Middle frontal gyrus (tissue), 1 donor: Measurements from ENCODE around the gene RITA1.
"Not testable (repeated sequence)": the region's sequence is repeated elsewhere in the genome, so short reads cannot be mapped to it uniquely, and the experiment has no call there.

Experiments
- DNase-seq: peaks from one replicate; pipeline ENCODE4 v3.0.0-alpha.2; 2015; ENCODE audit warnings: low spot score; ENCODE audit errors: extremely low spot score

The RITA1 gene, protein sequence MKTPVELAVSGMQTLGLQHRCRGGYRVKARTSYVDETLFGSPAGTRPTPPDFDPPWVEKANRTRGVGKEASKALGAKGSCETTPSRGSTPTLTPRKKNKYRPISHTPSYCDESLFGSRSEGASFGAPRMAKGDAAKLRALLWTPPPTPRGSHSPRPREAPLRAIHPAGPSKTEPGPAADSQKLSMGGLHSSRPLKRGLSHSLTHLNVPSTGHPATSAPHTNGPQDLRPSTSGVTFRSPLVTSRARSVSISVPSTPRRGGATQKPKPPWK

DNA sequence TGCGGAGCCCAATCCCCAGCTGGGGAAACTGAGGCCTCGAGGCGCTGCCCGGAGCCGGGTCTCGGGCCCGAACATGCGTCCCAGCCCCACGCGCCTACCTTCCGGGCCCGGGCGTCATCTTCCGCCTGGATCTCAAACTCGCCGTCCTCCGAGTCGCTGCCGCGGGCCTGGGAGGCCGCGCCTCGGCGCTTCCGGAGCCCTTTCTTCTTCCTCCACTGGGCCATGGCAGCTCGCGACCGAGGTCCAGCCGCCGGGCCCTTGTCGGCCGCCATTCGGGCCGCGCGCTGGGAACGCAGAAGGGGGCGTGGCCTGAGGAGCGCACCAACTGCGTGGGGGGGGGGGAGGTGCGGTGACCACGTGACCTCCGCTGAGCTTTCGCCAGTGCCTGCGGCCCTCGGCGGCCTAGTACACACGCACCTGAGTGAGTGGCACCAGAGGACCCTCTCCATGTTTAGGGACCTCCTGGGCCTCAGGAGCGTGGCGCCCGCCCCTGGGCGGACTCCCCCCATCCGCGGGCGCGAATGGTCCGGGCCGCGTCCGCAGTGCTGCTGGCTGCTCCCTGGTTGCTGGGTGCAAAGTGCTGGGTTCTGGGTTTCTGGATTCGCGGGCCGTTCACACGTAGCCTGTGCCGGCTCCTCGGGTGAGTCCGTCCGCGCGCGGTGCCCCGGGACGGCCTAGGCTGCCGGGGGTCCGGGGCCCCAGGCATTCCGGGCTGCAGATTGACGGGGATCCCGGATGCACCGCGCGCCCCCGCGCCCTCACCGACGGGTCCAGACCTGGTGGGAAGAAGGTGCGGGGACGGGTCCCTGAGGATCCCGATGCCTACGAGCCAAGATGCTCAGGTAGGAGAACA is at the start of gene RITA1, which contains the start of gene DDX54:
Gene RITA1 (plus strand): TSS at position 542 of the 853 bp plus-strand sequence. CDS start 1,026 bp downstream, outside the sequence.
Gene DDX54 (minus strand): TSS at position 299 of the 853 bp plus-strand sequence. CDS start 27 bp downstream, at position 272.
- peak; percentile 42 for DNase-seq

DNA sequence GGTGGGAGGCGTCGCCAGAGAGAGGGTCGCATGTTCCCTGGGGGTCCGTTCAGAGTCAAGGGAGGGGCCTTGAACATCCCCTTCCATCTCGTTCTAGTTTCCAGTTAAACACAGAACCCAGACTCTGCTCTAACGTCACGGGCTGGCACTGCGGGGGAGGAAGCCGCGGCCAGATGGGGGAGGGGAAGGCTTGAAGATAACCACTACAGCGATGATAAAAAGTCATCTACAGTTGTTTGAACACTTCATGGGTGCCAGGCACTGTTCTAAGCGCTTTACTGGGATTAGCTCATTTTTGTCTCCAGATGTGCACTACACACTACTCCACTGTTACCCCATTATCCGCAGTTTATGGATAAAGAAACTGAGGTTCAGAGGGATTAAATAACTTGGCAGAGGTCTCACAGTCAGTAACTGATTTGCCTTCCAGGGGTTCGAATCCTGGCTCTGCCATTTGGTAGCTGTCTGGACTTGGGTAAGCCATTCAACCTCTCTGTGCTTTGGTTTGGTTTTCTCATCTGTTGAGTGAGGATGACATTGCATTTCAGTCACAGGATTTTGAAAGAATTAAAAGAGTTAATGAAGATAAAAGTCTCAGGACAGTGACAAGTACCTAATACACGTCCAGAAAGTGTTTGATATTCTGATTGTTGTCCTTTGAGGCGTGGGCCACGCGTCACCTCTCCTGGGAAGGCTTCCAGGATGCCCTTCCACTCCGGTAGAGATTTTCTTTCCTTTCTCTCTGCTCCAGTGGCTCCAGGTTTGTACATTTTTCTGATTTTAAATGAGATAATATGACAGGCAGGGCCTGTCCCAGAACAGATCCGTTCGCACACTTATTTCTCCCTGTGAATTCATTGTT is 49.2 kb upstream of the RITA1 start:
- DNase-seq = peak; percentile 58

DNA sequence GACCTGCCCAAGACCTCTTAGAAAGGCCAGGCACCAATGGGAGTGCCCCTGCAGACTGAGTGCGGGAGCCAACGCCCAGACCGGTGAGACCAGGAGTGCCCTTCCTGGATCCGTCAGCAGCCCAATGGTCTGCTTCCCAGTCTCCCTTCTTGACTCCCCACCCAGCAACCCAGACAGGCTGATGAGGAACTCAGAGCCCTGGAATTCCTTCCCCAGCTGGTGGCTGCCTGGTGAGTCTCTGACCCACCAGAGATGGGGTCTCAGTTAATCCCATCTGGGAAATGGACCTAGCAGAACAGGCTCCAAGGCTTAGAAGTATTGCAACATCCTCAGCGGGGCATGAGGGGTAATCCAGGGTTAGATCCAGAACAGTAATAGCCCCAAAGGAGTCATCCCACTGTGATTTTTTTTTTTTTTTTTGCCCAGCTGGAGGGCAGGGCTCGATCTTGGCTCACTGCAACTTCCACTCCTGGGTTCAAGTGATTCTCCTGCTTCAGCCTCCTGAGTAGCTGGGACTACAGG is 48.5 kb upstream of the RITA1 start:
- DNase-seq = no peak

DNA sequence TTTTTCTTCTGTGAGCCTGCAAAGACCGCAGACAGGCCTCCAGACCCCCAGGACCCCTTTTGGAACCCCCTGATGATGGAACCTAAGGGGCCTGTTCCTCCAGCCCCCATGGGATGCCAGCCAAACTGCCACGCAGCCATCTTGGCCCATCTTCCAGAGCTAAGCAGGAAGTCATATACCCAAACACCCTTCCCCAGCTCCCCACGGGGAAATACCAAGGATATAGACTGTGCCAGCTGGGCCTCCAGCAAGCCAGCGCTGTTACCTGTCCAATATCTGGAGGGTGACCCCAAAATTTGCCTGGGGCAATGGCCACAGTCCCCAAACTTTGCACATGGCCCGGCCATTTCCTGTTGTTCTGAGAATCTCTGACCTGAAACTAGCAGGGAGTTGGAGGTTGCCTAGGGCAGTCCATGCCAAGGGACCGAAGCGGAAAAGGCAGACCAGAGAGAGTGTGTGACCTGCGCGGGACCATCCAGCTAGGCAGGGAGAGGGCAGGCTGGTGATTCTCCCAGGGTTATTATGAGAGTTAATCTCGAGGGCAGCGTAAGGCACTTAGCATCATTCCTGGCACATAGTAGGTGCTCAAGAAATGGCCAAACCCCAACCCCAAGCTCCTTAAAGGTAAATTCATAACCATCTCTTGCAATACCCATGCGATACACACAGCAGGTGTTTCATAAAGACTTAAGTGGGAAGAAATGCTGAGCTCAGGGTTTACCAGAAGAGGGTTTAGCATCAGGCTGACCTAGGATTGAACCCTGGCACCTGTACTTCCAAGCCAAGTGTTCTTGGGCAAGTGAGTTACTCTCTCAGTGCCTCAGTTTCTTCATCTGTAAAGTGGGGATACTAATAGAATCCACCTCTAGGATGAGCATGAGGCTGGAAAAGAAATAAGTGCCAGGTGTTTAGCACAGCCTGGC is 47.4 kb upstream of the RITA1 start:
- DNase-seq = no peak

DNA sequence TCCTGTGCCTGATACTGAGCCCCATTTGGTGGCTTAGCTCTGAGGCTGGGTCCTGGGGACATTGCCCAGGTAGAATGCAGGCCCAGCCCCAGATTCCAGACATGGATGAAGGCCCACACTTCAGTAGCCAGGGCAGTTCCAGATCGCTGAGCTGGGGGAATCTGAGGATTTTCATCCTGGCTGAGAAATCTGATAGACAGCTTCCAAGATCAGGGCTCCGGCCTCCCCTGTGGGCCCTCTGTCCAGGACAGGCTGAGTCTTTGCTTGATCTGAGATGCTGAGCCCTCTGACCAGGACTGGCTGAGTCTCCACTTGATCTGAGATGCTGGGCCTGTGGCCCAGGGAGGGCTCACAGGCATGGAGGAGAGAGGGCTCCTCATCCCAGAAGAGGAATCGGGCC is 46.7 kb upstream of the RITA1 start:
- no peak for DNase-seq

DNA sequence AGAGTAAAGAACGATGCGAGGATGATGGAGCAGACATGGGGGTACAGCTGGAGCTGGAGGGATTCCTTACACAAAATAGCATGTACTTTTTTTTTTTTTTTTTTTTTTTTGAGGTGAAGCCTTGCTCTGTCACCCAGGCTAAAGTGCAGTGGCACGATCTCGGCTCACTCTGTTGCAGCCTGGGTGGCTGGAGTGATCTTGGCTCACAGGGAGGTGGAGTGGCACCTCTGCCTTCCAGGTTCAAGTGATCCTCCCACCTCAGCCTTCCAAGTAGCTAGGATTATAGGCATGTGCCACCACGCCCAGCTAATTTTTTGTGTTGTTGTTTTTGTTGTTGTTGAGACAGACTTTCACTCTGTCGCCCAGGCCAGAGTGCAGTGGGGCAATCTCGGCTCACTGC is 44.8 kb upstream of the RITA1 start:
- DNase-seq = no peak

DNA sequence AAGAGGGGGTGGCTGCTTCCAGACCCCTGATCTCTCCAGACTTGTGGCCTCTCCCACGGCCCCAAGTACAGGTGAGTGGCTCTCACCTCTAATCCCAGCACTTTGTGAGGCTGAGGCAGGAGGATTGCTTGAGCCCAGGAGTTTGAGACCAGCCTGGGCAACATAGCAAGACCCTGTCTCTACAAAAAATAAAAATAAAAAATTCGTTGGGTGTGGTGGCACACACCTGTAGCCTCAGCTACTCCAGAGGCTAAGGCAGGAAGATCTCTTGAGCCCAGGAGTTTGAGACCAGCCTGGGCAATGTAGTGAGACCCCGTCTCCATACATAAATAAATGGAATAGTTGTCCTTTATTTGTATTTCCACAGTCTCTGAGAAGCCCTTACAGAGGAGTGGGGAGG is 43.8 kb upstream of the RITA1 start:
- not testable (repeated sequence) for DNase-seq

DNA sequence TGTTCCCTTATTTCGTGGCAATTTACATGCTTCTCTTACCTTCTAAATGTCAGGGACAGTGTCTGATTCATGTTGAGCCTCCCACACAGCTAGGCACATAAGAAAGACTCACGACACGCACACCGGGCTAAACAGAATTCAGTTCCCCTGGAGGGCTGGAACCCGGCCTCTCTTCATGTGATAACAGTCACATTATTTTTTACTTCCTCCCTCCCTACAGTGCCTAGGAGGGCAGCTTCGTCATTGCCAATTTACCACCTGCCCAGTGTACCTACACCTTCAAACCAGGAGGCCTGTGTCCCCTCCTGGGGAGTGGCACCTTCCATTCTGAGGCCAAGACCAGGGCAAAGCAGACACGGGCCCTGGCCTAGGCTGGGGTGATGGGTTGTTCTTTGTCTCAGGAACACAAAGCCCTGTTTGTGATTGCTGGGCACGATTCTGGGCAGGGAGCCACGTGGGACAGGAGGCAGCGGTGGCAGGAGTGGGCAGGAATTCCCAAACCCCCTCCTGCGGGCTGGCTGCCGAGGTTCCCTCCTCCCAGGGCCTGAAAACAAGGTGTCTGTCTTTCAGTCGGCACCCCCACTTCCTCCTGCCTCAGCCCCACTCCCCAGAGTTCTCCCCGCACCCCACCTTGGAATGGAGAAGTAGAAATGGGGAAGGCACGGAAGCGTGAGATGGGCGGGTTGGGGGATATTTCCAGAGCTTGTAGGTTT is 43.2 kb upstream of the RITA1 start:
- peak; percentile 82 for DNase-seq

DNA sequence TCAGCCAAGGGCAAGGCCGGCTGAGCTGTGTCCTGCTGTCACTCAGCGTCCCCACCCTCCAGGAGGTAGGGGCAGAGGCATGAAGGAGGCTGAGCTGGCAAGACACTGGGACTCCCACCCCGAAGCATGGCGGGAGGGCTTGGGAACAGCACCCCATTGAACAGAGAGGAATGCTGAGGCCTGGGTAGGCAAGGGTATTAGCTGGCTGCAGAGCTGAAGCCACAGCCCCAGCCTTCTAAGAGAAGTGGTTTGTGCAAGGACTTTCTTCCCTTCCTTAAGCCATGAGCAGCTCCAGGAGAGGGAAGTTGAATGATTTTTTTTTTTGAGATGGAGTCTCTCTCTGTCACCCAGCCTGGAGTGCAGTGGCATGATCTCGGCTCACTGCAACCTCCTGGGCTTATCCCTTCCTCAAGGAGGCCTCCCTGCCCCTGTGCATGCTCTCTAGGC is 42.6 kb upstream of the RITA1 start:
- no peak for DNase-seq

DNA sequence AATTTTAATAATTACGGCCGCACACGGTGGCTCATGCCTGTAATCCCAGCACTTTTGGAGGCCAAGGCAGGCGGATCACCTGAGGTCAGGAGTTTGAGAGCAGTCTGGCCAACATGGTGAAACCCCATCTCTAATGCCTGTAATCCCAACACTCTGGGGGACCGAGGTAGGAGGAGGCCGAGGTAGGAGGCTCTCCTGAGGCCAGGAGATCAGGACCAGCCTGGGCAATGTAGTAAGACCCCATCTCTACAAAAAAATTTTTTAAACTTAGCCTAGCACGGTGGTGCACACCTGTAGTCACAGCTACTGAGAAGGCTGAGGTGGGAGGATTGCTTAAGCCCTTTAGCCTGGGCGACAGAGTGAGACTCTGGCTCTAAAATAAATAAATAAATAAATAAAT is 41.6 kb upstream of the RITA1 start:
- no peak for DNase-seq

DNA sequence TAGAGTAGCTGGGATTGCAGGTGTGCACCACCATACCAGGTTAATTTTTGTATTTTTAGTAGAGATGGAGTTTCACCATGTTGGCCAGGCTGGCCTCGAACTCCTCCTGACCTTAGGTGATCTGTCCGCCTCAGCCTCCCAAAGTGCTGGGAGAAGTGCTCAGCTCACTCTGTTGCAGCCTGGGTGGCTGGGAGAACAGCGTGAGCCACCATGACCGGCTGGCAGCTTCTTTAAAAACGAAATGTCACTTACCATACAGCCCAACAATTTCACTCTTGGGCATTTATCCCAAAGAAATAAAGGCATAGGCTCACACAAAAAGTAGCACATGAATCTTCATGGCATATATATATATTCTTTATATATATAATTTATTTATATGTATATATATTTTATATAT is 40.7 kb upstream of the RITA1 start:
- DNase-seq = no peak

DNA sequence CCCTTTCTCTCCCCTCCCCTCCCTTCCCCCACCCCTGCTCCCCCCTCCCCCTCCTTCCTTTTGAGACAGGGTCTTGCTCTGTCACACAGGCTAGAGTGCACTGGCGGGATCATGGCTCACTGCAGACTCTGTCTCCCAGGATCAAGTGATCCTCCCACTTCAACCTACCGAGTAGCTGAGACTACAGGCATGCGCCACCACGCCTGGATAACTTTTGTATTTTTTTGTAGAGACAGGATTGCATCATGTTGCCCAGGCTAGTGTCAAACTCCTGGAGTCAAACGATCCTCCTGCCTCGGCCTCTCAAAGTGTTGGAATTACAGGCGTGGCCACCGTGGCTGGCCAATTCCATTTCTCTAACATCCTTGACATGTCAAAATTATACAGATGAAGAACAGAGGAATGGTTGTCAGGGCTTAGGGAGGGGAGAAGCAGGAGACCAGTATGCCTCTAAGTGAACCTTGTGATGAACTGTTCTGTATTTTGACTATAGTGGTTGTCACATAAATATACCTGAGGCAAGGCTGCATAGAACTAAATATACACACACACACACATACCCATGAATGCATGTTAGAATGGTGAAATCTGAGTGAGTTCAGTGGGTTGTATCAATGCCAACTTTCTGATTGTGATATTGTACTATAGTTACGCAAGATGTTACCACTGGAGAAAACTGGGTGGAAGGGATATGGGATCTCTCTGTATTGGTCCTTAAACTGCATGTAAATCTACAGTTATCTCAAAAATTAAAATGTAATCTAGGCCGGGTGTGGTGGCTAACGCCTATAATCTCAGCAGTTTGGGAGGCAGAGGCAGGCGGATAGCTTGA is 39.6 kb upstream of the RITA1 start:
- DNase-seq = no peak

DNA sequence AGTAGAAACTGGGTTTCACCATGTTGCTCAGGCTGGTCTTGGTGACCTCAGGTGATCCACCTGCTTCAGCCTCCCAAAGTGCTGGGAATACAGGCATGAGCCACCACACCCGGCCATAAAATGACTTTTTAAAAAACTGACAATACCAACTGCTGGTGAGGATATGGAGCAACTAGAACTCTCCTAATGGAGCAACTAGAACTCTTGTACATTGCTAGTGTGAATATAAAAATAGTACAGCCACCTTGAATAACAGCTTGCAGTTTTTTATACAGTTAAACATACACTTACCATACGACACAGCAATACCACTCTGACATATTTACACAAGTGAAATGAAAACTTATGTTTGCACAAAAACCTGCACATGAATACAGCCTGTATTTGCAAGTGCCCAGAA is 38.5 kb upstream of the RITA1 start:
- no peak for DNase-seq

DNA sequence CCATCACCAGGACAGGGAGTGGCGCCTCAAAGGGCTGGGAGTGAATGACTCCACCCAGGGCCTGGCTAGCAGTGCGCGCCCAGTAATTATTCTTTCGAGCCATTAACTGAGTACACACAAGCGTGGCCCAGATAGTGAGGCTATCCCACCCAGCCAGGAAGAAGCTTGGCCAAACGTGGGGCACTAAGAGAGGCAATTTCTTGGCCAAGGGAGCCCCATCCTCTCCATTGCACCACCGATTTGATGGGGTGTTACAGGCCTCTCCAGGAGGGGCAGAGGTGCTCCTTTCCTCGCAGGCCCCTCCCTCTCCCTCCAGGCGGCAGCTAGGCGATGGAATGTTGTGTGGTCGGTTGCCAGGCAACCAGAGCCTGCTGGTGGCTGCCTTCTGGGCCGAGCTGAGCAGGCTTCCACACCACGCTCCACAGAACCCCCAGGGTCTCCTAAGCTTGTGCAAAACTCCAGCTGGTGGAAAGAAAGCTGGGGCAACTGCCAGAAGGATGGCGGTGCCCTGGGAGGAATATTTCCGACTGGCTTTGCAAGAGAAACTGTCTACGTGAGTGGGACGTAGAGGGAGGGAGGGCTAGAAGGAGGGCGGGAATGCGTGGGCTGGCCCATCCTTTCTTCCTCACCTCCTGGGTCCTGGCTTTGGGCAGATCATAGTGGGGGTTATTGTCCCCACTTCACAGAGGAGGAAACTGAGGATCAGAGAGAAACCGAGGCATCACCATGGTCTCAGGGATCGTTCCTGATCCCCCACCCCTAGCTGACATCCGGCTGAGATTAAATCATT is 36.0 kb upstream of the RITA1 start, which contains the start of gene CFAP73:
Gene CFAP73 (plus strand): TSS at position 364 of the 790 bp plus-strand sequence. CDS start 134 bp downstream, at position 498.
- DNase-seq = peak; percentile 60

DNA sequence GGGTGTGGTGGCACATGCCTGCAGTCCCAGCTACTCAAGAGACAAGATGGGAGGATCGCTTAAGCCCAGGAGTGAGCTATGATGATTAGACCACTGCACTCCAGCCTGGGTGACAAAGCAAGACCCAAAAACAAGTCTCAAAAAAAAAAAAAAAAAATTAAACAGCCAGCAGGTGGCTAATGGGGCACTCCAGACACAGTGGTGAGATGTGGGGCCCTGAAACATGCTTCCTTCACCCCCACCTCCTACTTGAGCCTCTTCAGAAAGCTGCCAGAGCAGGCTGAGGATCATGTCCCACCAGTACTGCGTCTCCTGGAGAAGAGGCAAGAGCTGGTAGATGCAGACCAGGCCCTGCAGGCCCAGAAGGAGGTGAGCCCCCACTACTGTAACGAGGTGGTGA is 33.9 kb upstream of the RITA1 start:
- DNase-seq = no peak

DNA sequence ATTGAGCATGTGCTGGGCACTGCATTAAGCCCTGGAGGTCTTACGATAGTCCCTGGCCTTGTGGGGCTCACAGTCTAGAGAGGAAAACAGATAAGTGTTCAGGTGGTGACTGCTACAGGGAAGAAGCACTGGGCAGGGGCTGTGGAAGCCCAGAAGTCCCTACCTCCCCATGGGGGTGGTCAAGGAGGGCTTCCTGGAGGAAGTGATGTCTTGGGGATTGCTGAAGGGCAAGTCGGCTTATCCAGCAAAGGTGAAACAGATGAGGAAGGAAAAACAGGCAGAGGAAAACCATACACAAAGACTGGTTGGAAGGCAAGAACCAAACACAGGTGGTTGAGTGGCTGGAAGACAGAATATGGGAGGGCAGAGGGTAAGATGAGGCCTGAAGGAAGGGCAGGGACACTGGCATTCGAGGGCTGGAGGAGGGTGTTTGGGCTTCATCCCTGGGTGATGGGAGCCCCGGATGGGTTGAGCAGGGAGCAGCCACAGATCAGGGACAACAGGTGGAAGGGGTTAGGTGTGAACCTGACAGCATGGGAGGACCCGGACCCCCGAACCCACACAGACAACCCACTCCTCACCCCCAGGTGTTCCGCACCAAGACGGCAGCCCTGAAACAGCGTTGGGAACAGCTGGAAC is 33.2 kb upstream of the RITA1 start:
- no peak for DNase-seq
